HL-60 (cell line): ENCODE measurements around the gene KAZN.

ENCODE experiments used
- DNase-seq, 2 experiments: peaks; one replicate each; pipeline ENCODE4 v3.0.0-alpha.2; 2010 to 2020; ENCODE audit warnings: low read depth in 1 of 2, low spot score in 1 of 2
- H3K27ac ChIP-seq: fragments of 250-450 bp; sonication (Bioruptor Pico); replicated peaks from 2 replicates; pipeline ENCODE4 v1.5.1; 2020; ENCODE audit warnings: mild to moderate bottlenecking, moderate library complexity
- H3K27me3 ChIP-seq: fragments of 250-450 bp; sonication (Bioruptor Pico); 2 replicates; pipeline ENCODE4 v1.5.1; 2021; ENCODE audit warnings: mild to moderate bottlenecking, moderate library complexity; ENCODE audit not compliant: insufficient read depth, poor library complexity, severe bottlenecking
- H3K4me3 ChIP-seq: replicated peaks from 2 replicates; pipeline ENCODE4 v1.5.1; 2011; ENCODE audit warnings: mild to moderate bottlenecking, control low read depth, low read length; ENCODE audit not compliant: insufficient read depth
- CTCF ChIP-seq: IDR thresholded peaks from one replicate; pipeline ENCODE4 v1.5.1; 2011; ENCODE audit warnings: low read length, control low read depth, inconsistent platforms; ENCODE audit not compliant: insufficient read depth
- GABPA ChIP-seq: IDR thresholded peaks from 2 replicates; pipeline ENCODE4 v1.6.1; 2012; ENCODE audit warnings: low read depth
- POLR2AphosphoS5 ChIP-seq: IDR thresholded peaks from 2 replicates; pipeline ENCODE4 v1.6.1; 2012; ENCODE audit warnings: low read depth
- REST ChIP-seq: IDR thresholded peaks from 2 replicates; pipeline ENCODE4 v1.6.1; 2012; ENCODE audit warnings: low read depth; ENCODE audit not compliant: insufficient replicate concordance
- SPI1 ChIP-seq: IDR thresholded peaks from 2 replicates; pipeline ENCODE4 v1.6.1; 2012; ENCODE audit warnings: low read depth, mild to moderate bottlenecking, borderline replicate concordance

The KAZN gene

GRCh38 chr1:15083578-15083977 is 485.1 kb downstream of the KAZN start:
- peak in 1 of 2 experiments; percentile 13 for DNase-seq
- no peak for TF ChIP-seq POLR2AphosphoS5
- TF ChIP-seq CTCF, result no peak
- no peak for TF ChIP-seq SPI1
- no peaks in the 10 kb centered on the region for H3K27me3 ChIP-seq
- no peak overlapping the region for H3K4me3 ChIP-seq
- no peak overlapping the region for H3K27ac ChIP-seq

- H3K4me3 ChIP-seq, result no peak overlapping the region
- no peaks in the 10 kb centered on the region for H3K27me3 ChIP-seq
- no peak for DNase-seq
- H3K27ac ChIP-seq, result no peak overlapping the region
- TF ChIP-seq GABPA, result no peak
- TF ChIP-seq CTCF, result no peak
- TF ChIP-seq SPI1, result no peak
- TF ChIP-seq POLR2AphosphoS5, result no peak
- TF ChIP-seq REST, result no peak
Observed at GRCh38 chr1:15088281-15088971, 489.9 kb downstream of the KAZN start.

- no peak overlapping the region for H3K4me3 ChIP-seq
- no peaks in the 10 kb centered on the region for H3K27me3 ChIP-seq
- no peak overlapping the region for H3K27ac ChIP-seq
- TF ChIP-seq CTCF (no peak), SPI1 (no peak), REST (no peak), GABPA (no peak), POLR2AphosphoS5 (no peak)
- no peak for DNase-seq
Observed at GRCh38 chr1:15089258-15089992, 490.9 kb downstream of the KAZN start.

- no peak for TF ChIP-seq SPI1
- Histone ChIP-seq H3K27ac (no peak overlapping the region), H3K27me3 (no peaks in the 10 kb centered on the region), H3K4me3 (no peak overlapping the region)
- DNase-seq, result no peak
Observed at GRCh38 chr1:15090373-15090772, 491.9 kb downstream of the KAZN start.
